IMR-90 (cell line): ENCODE measurements around the gene OR3A2. TPM values are rescaled to one million over a fixed set of nuclear protein-coding genes. Genes with fewer than 3 reads are reported as not detected.
"Not testable (repeated sequence)": the region's sequence is repeated elsewhere in the genome, so short reads cannot be mapped to it uniquely, and the experiment has no call there.

ENCODE experiments used
- ATAC-seq: fragments of 200-7000 bp; cut with Tn5 transposase; 2 replicates; pipeline ENCODE4 v1.9.1; 2020; ENCODE audit warnings: low read depth, mild to moderate bottlenecking, moderate library complexity
- BruUV-seq: library from RNA; stranded (reverse); fragments of 400-500 nt; replicated peaks from 2 replicates; lab custom pipeline; 2021; lab: Mats Ljungman, UMichigan
- CTCF ChIA-PET: fragments of 300-600 bp; formaldehyde crosslinking; extraction: SDS; loops from one replicate; lab custom pipeline; 2021; ENCODE audit warnings: antibody characterized with exemption; lab: Yijun Ruan, JAX
- POLR2A ChIA-PET: fragments of 300-600 bp; sonication (Branson Sonifier 250); formaldehyde crosslinking; loops from one replicate; lab custom pipeline; 2022; ENCODE audit warnings: antibody characterized with exemption; ENCODE audit not compliant: unreplicated experiment; lab: Charles Lee
- DNase-seq: peaks from one replicate; pipeline ENCODE4 v3.0.0; 2013
- H2AFZ ChIP-seq: replicated peaks from 2 replicates; pipeline ENCODE3; 2013; ENCODE audit warnings: low read length, mild to moderate bottlenecking; ENCODE audit not compliant: poor library complexity
- H2AK5ac ChIP-seq: 2 replicates; pipeline ENCODE4 v1.6.1; 2013; ENCODE audit warnings: low read depth, low read length, inconsistent platforms
- H2AK9ac ChIP-seq: replicated peaks from 2 replicates; pipeline ENCODE3; 2013; ENCODE audit warnings: mild to moderate bottlenecking, low read depth, low read length, moderate library complexity; ENCODE audit not compliant: poor library complexity
- H2BK120ac ChIP-seq: 2 replicates; pipeline ENCODE4 v1.6.1; 2013; ENCODE audit warnings: low read depth, low read length, inconsistent platforms
- H2BK15ac ChIP-seq: 3 replicates; pipeline ENCODE4 v1.6.1; 2013; ENCODE audit warnings: low read depth, low read length, inconsistent platforms
- H2BK20ac ChIP-seq: 2 replicates; pipeline ENCODE4 v1.6.1; 2013; ENCODE audit warnings: low read depth, mild to moderate bottlenecking, inconsistent platforms, low read length, moderate library complexity
- H2BK5ac ChIP-seq: 2 replicates; pipeline ENCODE4 v1.6.1; 2013; ENCODE audit warnings: mild to moderate bottlenecking, low read depth, low read length, inconsistent platforms; ENCODE audit not compliant: poor library complexity, severe bottlenecking
- H3K14ac ChIP-seq: replicated peaks from 2 replicates; pipeline ENCODE4 v1.6.1; 2013; ENCODE audit warnings: low read depth, low read length, inconsistent platforms
- H3K18ac ChIP-seq: 2 replicates; pipeline ENCODE4 v1.6.1; 2013; ENCODE audit warnings: low read depth, low read length, control low read depth
- H3K23ac ChIP-seq: 2 replicates; pipeline ENCODE4 v1.6.1; 2013; ENCODE audit warnings: low read depth, low read length, inconsistent platforms
- H3K27ac ChIP-seq: 2 replicates; pipeline ENCODE4 v1.5.1; 2013; ENCODE audit warnings: mild to moderate bottlenecking, control low read depth, low read length; ENCODE audit not compliant: insufficient read depth
- H3K27me3 ChIP-seq: 2 replicates; pipeline ENCODE4 v1.6.1; 2013; ENCODE audit warnings: low read length; ENCODE audit not compliant: control insufficient read depth, insufficient read depth
- H3K36me3 ChIP-seq: 2 replicates; pipeline ENCODE4 v1.6.1; 2013; ENCODE audit warnings: low read length, mixed read lengths; ENCODE audit not compliant: control insufficient read depth, insufficient read depth
- H3K4ac ChIP-seq: 2 replicates; pipeline ENCODE4 v1.6.1; 2013; ENCODE audit warnings: low read depth, low read length, inconsistent platforms
- H3K4me1 ChIP-seq: 2 replicates; pipeline ENCODE4 v1.6.1; 2013; ENCODE audit warnings: low read length, mixed read lengths; ENCODE audit not compliant: control insufficient read depth, insufficient read depth
- H3K4me2 ChIP-seq: 2 replicates; pipeline ENCODE4 v1.6.1; 2013; ENCODE audit warnings: low read depth, mild to moderate bottlenecking, control low read depth, low read length, moderate library complexity
- H3K4me3 ChIP-seq: 2 replicates; pipeline ENCODE4 v1.5.1; 2013; ENCODE audit warnings: low read depth, mild to moderate bottlenecking, control low read depth, low read length, moderate library complexity; ENCODE audit not compliant: insufficient read depth
- H3K56ac ChIP-seq: 2 replicates; pipeline ENCODE4 v1.6.1; 2013; ENCODE audit warnings: low read length, inconsistent platforms; ENCODE audit not compliant: insufficient read depth; ENCODE audit errors: extremely low read depth
- H3K79me1 ChIP-seq, 2 experiments: 2 replicates each; pipeline ENCODE4 v1.6.1; 2013; ENCODE audit warnings: low read length in 2 of 2, inconsistent platforms in 1 of 2, low read depth in 1 of 2
- H3K9ac ChIP-seq: 2 replicates; pipeline ENCODE4 v1.6.1; 2013; ENCODE audit warnings: low read depth, low read length, control low read depth
- H3K9me1 ChIP-seq: 2 replicates; pipeline ENCODE4 v1.6.1; 2013; ENCODE audit warnings: low read length, inconsistent platforms; ENCODE audit not compliant: insufficient read depth
- H3K9me3 ChIP-seq: 2 replicates; pipeline ENCODE4 v1.6.1; 2013; ENCODE audit warnings: low read length; ENCODE audit not compliant: control insufficient read depth, insufficient read depth
- H4K20me1 ChIP-seq: 2 replicates; pipeline ENCODE4 v1.6.1; 2013; ENCODE audit warnings: low read length, inconsistent platforms; ENCODE audit not compliant: insufficient read depth
- H4K5ac ChIP-seq: 2 replicates; pipeline ENCODE4 v1.6.1; 2013; ENCODE audit warnings: mild to moderate bottlenecking, low read depth, low read length, control low read depth
- H4K8ac ChIP-seq, 2 experiments: 2 replicates each; pipeline ENCODE4 v1.6.1; 2013; ENCODE audit warnings: low read depth in 2 of 2, low read length in 2 of 2, control low read depth in 1 of 2, inconsistent platforms in 1 of 2
- H4K91ac ChIP-seq: 2 replicates; pipeline ENCODE4 v1.6.1; 2013; ENCODE audit warnings: low read depth, low read length, inconsistent platforms; ENCODE audit not compliant: insufficient read depth
- WGBS, 2 experiments: methylation state at CpG; one replicate each; pipeline versions ENCODE4 v1.1.5 to v1.1.7; 2013; ENCODE audit warnings: missing lambda C conversion rate in 2 of 2; ENCODE audit not compliant: insufficient read length in 1 of 2; ENCODE audit errors: extremely low coverage in 2 of 2; 5-methylcytosine and 5-hydroxymethylcytosine counted together
- dilution Hi-C: fragments of 300-500 bp; cut with HindIII; formaldehyde crosslinking; loops from one replicate; pipeline ENCODE4 v1.14.3; 2018; ENCODE audit warnings: low sequenced_read_pairs; ENCODE audit not compliant: unreplicated experiment
- in situ Hi-C: fragments of 300-500 bp; cut with MboI; formaldehyde crosslinking; loops from 3 replicates; pipeline ENCODE4 v1.14.3; 2019; ENCODE audit warnings: low sequenced_read_pairs, inconsistent platforms, mixed read lengths
- intact Hi-C: fragments of 100-400 bp; cut with micrococcal nuclease; formaldehyde crosslinking; loops from 2 replicates; pipeline ENCODE4 v1.10.0; 2022
- polyA plus RNA-seq, 3 experiments: library from polyadenylated mRNA; depleted of rRNA; stranded (reverse); fragments of >200 nt; gene quantifications; 2 replicates each; pipeline ENCODE4 v1.2.3, GENCODE V29; 2012; ENCODE audit warnings: low replicate concordance in 1 of 3
- total RNA-seq: library from RNA; depleted of rRNA; stranded (reverse); fragments of >200 nt; gene quantifications from 2 replicates; pipeline ENCODE4 v1.2.3, GENCODE V29; 2012

OR3A2 gene
- total and polyA plus RNA-seq, 2 of the 4 experiments (the other 2 are of a cell fraction), result not detected

DNA sequence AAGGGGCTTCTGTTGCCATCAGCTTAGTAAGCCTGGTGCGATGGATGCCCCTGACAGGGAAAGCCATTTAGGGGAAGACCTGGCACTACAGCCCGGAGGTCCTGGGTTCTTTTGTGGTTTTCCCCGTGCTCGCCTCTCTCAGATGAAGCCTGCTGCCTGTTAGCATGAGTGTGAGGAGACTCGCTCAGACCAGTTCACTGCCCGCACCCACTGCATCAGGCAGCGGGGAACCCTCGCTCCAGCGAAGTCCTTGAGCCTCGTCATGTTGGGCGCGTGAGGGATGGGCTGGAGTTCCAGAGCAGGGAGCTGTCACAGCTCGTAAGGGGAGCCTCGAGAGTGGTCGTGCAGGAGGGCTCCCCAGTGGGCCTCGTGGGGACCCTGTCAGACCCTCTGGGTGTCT lies 26.1 kb upstream of the OR3A2 start:
- dilution Hi-C loops, H3K79me1 ChIP-seq: not testable (repeated sequence)

More for the DNA sequence above, 26.1 kb upstream of the OR3A2 start:
- H3K27ac ChIP-seq, CTCF ChIA-PET, H3K14ac ChIP-seq, H3K36me3 ChIP-seq, H3K9ac ChIP-seq, H3K18ac ChIP-seq, H3K4me2 ChIP-seq, DNase-seq, H3K9me3 ChIP-seq, H2BK5ac ChIP-seq, BruUV-seq, H2AFZ ChIP-seq, H2AK5ac ChIP-seq, H3K23ac ChIP-seq, H3K56ac ChIP-seq, H2AK9ac ChIP-seq, H3K27me3 ChIP-seq, H3K4ac ChIP-seq, H4K5ac ChIP-seq, H3K9me1 ChIP-seq, in situ Hi-C loops, ATAC-seq, H4K8ac ChIP-seq, H2BK15ac ChIP-seq, H3K4me1 ChIP-seq, H2BK20ac ChIP-seq, H4K91ac ChIP-seq, POLR2A ChIA-PET, intact Hi-C loops, H3K4me3 ChIP-seq, H2BK120ac ChIP-seq, H4K20me1 ChIP-seq: not testable (repeated sequence)
- WGBS, 2 experiments, result no CpG with 5 or more reads among the region's 16 CpGs
